RWPE1 (cell line): ENCODE results near the gene RASAL3.

Experiments
- CTCF ChIA-PET: fragments of 350-600 bp; sonication (Branson Sonifier 250); formaldehyde crosslinking; extraction: SDS; loops from one replicate; lab custom pipeline; 2021; lab: Yijun Ruan, JAX
- POLR2A ChIA-PET: fragments of 400-600 bp; formaldehyde crosslinking; extraction: SDS; loops from one replicate; lab custom pipeline; 2020; ENCODE audit warnings: antibody characterized with exemption; ENCODE audit not compliant: low non-redundant PET; lab: Yijun Ruan, JAX
- DNase-seq: peaks from one replicate; pipeline ENCODE4 v3.0.0; 2012; ENCODE audit warnings: low spot score
- H3K27ac ChIP-seq: fragments of 450-650 bp; 2 replicates; pipeline ENCODE4 v1.5.1; 2017
- CTCF ChIP-seq: fragments of 450-650 bp; conservative IDR thresholded peaks from 2 replicates; pipeline ENCODE4 v1.5.1; 2017; ENCODE audit warnings: low read depth, mild to moderate bottlenecking

The RASAL3 gene

GRCh38 chr19:15433519-15434069 lies 30.8 kb downstream of the RASAL3 start:
- no peak for TF ChIP-seq CTCF
- peak overlapping the region; percentile 85 for H3K27ac ChIP-seq
- DNase-seq = no peak
- ChIA-PET POLR2A (no interaction called here), CTCF (interaction anchor here (1.1 kb wide), 1 partner anchor 256 kb away, joined by 3 read pairs; no protein-coding TSS in a partner anchor)

- POLR2A ChIA-PET = no interaction called here
- peak; percentile 98 for DNase-seq
- no peak for TF ChIP-seq CTCF
- CTCF ChIA-PET = interaction anchor here (0.6 to 1.2 kb wide), 3 partner anchors 14 to 255 kb away, joined by 3 to 6 read pairs (median 3); partner anchors contain the start of gene AKAP8L
- H3K27ac ChIP-seq = peak overlapping the region; percentile 85
These were observed 31.5 kb downstream of the RASAL3 start for GRCh38 chr19:15432629-15433518.

GRCh38 chr19:15432018-15432494 lies 32.3 kb downstream of the RASAL3 start:
- CTCF ChIA-PET = interaction anchor here (0.6 to 1.2 kb wide), 2 partner anchors 13 to 23 kb away, joined by 3 to 6 read pairs; partner anchors contain the start of gene AKAP8L
- TF ChIP-seq CTCF = no peak
- peak overlapping the region; percentile 85 for H3K27ac ChIP-seq
- POLR2A ChIA-PET = no interaction called here
- DNase-seq = no peak

GRCh38 chr19:15431396-15432017 lies 32.8 kb downstream of the RASAL3 start:
- no peak for DNase-seq
- CTCF ChIA-PET = interaction anchor here (0.8 to 1.0 kb wide), 2 partner anchors 13 to 17 kb away, joined by 3 to 4 read pairs; partner anchors contain the start of gene AKAP8L

GRCh38 chr19:15430526-15431120 lies 33.7 kb downstream of the RASAL3 start:
- no peak for DNase-seq
- ChIA-PET POLR2A (interaction anchor here (0.9 kb wide), 1 partner anchor 12 kb away, joined by 4 read pairs; the partner anchor contains the start of gene AKAP8L), CTCF (interaction anchor here (0.9 to 1.0 kb wide), 2 partner anchors 11 to 18 kb away, joined by 3 read pairs; no protein-coding TSS in a partner anchor)
- H3K27ac ChIP-seq = peak overlapping the region; percentile 85
- no peak for TF ChIP-seq CTCF

More at GRCh38 chr19:15431396-15432017, 32.8 kb downstream of the RASAL3 start:
- TF ChIP-seq CTCF = no peak
- POLR2A ChIA-PET = interaction anchor here (0.9 kb wide), 1 partner anchor 13 kb away, joined by 4 read pairs; the partner anchor contains the start of gene AKAP8L
- H3K27ac ChIP-seq = peak overlapping the region; percentile 85
